ENCODE results near the gene IGLL5. TPM values are rescaled to one million over a fixed set of nuclear protein-coding genes. Genes with fewer than 3 reads are reported as not detected.

The IGLL5 gene
- total and polyA plus RNA-seq, 2 of the 13 experiments (the other 11 are each of a cell fraction or from before 2014, with no cell fraction given) = not detected

DNA sequence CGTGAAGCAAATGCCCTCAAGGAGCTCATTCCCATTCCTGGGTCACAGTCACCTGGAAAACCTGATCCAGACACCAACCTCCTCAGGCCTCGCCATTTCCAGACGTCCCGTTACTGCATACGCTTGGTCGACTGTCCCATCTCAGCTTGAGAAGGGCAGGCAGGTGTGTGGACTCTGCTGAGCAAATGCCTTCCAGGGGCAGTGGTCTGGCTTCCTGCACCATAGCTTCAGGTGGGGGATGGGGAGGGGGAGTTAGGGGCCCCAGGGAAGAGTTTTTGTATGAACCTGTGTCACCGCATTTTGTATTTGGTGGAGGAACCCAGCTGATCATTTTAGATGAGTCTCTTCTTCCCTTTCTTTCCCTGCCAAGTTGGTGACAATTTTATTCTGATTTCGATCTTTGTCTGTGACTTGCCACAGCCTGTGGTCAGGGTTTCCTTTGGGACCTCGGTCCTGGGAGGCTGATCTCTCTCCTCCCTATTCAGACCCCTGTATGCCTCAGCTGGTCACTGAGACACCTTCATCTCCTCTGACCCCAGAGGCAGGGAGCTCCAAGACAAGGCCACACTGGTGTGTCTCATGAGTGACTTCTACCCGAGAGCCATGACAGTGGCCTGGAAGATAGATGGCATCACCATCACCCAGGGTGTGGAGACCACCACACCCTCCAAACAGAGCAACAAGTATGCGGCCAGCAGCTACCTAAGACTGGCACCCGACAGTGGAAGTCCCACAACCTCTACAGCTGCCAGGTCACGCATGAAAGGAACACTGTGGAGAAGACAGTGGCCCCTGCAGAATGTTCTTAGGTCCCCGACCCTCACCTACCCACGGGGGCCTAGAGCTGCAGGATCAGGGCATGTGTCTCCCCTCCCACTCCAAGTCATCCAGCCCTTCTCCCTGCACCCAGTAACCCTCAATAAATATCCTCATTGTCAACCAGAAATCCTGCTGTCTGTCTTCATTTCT is 22.9 kb downstream of the IGLL5 start:
- Histone ChIP-seq H3K4me1 (ENCODE audit: insufficient read depth, low read length) (0 out of 2 replicates have a peak, but pooled peaks cover 5% of the 10 kb centered on the region), H2AFZ (ENCODE audit: low read length) (no peak overlapping the region), H3K27me3 (ENCODE audit: control insufficient read depth in 1 of 2, insufficient read depth in 2 of 2, low read length in 2 of 2) (peaks cover 1 to 72% of the 10 kb centered on the region in 2 experiments; a peak in 4 of 5 replicates), H3K9me3 (ENCODE audit: low read length) (no peaks in the 10 kb centered on the region), H3K79me2 (ENCODE audit: insufficient read depth, low read length) (no peaks in the 10 kb centered on the region), H4K20me1 (ENCODE audit: insufficient read depth, low read length) (no peaks in the 10 kb centered on the region), H3K36me3 (replicated peaks in 1 of 2; ENCODE audit: control insufficient read depth in 1 of 2, insufficient read depth in 2 of 2, low read length in 2 of 2) (no peaks in the 10 kb centered on the region), H3K4me3 (replicated peaks in 1 of 3; ENCODE audit: insufficient read depth in 1 of 3, low read depth in 2 of 3, low read length in 3 of 3) (no peak overlapping the region), H3K9ac (ENCODE audit: insufficient read depth, low read depth, low read length) (no peak overlapping the region), H3K27ac (ENCODE audit: extremely low read length, insufficient read depth, low read length) (no peak overlapping the region), H3K4me2 (ENCODE audit: low read depth, low read length) (no peak overlapping the region)
- DNase-seq (ENCODE audit: low spot score) = no peak
- TF ChIP-seq KDM6A (CRISPR knock-in tag; IDR thresholded peaks at IDR 0.05; ENCODE audit: low read depth) (no peak), IRF2 (CRISPR knock-in tag; IDR thresholded peaks at IDR 0.05) (no peak), ZFP1 (CRISPR knock-in tag; IDR thresholded peaks at IDR 0.05) (no peak), ATRX (CRISPR knock-in tag; IDR thresholded peaks at IDR 0.05; ENCODE audit: borderline replicate concordance) (no peak), NR2F1 (CRISPR knock-in tag; IDR thresholded peaks at IDR 0.05) (no peak), CEBPG (CRISPR knock-in tag; IDR thresholded peaks at IDR 0.05) (no peak), STAT5B (CRISPR knock-in tag; IDR thresholded peaks at IDR 0.05) (no peak), ZBTB7A (CRISPR knock-in tag; IDR thresholded peaks at IDR 0.05) (no peak), JUNB (CRISPR knock-in tag; IDR thresholded peaks at IDR 0.05; ENCODE audit: borderline replicate concordance) (no peak)
- TF ChIP-seq, protein P1, sequence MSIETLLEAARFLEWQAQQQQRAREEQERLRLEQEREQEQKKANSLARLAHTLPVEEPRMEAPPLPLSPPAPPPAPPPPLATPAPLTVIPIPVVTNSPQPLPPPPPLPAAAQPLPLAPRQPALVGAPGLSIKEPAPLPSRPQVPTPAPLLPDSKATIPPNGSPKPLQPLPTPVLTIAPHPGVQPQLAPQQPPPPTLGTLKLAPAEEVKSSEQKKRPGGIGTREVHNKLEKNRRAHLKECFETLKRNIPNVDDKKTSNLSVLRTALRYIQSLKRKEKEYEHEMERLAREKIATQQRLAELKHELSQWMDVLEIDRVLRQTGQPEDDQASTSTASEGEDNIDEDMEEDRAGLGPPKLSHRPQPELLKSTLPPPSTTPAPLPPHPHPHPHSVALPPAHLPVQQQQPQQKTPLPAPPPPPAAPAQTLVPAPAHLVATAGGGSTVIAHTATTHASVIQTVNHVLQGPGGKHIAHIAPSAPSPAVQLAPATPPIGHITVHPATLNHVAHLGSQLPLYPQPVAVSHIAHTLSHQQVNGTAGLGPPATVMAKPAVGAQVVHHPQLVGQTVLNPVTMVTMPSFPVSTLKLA (IDR thresholded peaks at IDR 0.05) = no peak
- no TSS peak for BruUV-seq (replicated peaks)
- no peak for ATAC-seq
- ChIA-PET POLR2A (no interaction called here), CTCF (ENCODE audit: low intra/inter-chr PET ratio, low total read pairs) (no interaction called here)
- in situ Hi-C loops (cut with HindIII; ENCODE audit: extremely low pct_ligation_motif_present, low pct_unique_long_range_greater_than_20kb) (no loop called here), intact Hi-C loops (cut with micrococcal nuclease; ENCODE audit: unreplicated experiment) (no loop called here)
- WGBS (ENCODE audit: low lambda C conversion rate) = 34% methylated on average over 8 of the region's 15 CpGs
- FAIRE-seq = no peak
